RWPE2 (cell line): ENCODE measurements around the gene CMSS1.

Experiments used
- ATAC-seq: fragments of 200-7000 bp; cut with Tn5 transposase; 3 replicates; pipeline ENCODE4 v1.9.1; 2021; ENCODE audit warnings: low read depth
- DNase-seq: peaks from one replicate; pipeline ENCODE4 v3.0.0-alpha.2; 2020; ENCODE audit warnings: low spot score
- H3K27ac ChIP-seq: fragments of 450-650 bp; 2 replicates; pipeline ENCODE4 v1.5.1; 2017; ENCODE audit warnings: mild to moderate bottlenecking; ENCODE audit not compliant: poor library complexity, severe bottlenecking
- H3K27me3 ChIP-seq: fragments of 250-450 bp; sonication (Bioruptor Pico); 2 replicates; pipeline ENCODE4 v1.5.1; 2021; ENCODE audit warnings: mild to moderate bottlenecking, moderate library complexity; ENCODE audit not compliant: insufficient read depth, poor library complexity, severe bottlenecking
- H3K36me3 ChIP-seq: fragments of 250-450 bp; sonication (Bioruptor Pico); 2 replicates; pipeline ENCODE4 v1.5.1; 2020; ENCODE audit warnings: low read depth, mild to moderate bottlenecking, moderate library complexity
- H3K4me1 ChIP-seq: fragments of 250-450 bp; sonication (Bioruptor Pico); 2 replicates; pipeline ENCODE4 v1.5.1; 2021; ENCODE audit warnings: mild to moderate bottlenecking, moderate library complexity; ENCODE audit not compliant: insufficient read depth, poor library complexity, severe bottlenecking
- H3K4me3 ChIP-seq: fragments of 250-450 bp; sonication (Bioruptor Pico); 2 replicates; pipeline ENCODE4 v1.5.1; 2021; ENCODE audit warnings: mild to moderate bottlenecking, moderate library complexity; ENCODE audit not compliant: severe bottlenecking
- H3K9me3 ChIP-seq: fragments of 250-450 bp; sonication (Bioruptor Pico); 2 replicates; pipeline ENCODE4 v1.5.1; 2021; ENCODE audit warnings: mild to moderate bottlenecking, moderate library complexity; ENCODE audit not compliant: severe bottlenecking
- TF ChIP-seq, protein P1 (sequence below): fragments of 450-650 bp; IDR thresholded peaks from one replicate; pipeline ENCODE4 v1.5.1; 2017; ENCODE audit warnings: mild to moderate bottlenecking, moderate library complexity; ENCODE audit not compliant: poor library complexity, severe bottlenecking

Gene CMSS1

DNA sequence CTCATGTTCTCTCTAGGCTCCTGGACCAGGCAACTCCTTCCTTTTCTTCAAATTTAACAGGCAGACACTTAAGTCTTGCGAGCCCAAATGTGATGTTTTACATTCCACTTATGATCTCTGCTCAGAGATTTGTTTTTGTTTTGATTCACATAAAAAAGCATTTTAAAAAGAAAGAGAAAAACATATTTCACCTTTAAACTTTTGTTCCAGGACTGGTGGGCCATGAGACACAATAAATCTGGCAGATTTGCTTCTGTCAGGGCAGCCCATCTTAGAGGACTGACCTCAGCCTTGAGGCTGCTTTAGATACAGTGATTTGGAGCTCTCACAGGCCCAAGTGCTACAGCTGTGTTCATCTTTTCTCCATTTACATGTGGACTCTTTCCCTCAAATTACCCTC is 52.0 kb downstream of the CMSS1 start:
- Histone ChIP-seq H3K4me1 (peaks cover 31% of the 10 kb centered on the region), H3K36me3 (no peaks in the 10 kb centered on the region), H3K9me3 (no peaks in the 10 kb centered on the region), H3K27ac (no peak overlapping the region), H3K27me3 (no peaks in the 10 kb centered on the region), H3K4me3 (no peak overlapping the region)
- TF ChIP-seq, protein P1, sequence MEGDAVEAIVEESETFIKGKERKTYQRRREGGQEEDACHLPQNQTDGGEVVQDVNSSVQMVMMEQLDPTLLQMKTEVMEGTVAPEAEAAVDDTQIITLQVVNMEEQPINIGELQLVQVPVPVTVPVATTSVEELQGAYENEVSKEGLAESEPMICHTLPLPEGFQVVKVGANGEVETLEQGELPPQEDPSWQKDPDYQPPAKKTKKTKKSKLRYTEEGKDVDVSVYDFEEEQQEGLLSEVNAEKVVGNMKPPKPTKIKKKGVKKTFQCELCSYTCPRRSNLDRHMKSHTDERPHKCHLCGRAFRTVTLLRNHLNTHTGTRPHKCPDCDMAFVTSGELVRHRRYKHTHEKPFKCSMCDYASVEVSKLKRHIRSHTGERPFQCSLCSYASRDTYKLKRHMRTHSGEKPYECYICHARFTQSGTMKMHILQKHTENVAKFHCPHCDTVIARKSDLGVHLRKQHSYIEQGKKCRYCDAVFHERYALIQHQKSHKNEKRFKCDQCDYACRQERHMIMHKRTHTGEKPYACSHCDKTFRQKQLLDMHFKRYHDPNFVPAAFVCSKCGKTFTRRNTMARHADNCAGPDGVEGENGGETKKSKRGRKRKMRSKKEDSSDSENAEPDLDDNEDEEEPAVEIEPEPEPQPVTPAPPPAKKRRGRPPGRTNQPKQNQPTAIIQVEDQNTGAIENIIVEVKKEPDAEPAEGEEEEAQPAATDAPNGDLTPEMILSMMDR, result no peak
- ATAC-seq (no peak), DNase-seq (no peak)

DNA sequence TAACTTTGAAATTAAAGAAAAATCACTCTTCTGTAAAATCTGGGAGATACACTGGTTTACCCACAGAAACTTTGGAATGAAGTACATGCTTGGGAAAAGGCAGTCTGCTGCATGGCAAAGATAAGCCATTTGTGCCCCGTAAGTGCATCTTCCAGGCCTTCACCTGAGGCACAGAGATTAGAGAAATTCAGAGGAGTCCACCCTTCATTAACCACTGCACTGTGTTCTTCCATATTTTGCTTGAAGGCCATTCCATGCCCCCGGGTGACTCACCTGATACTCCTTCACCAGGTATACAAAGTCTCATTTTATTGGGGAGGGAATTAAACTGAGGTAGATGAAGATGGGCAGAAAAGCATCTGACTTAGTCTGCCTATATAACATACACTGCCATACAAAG is 53.0 kb downstream of the CMSS1 start:
- Histone ChIP-seq H3K9me3 (no peaks in the 10 kb centered on the region), H3K27ac (no peak overlapping the region), H3K36me3 (no peaks in the 10 kb centered on the region), H3K4me1 (peaks cover 27% of the 10 kb centered on the region), H3K4me3 (no peak overlapping the region), H3K27me3 (no peaks in the 10 kb centered on the region)
- TF ChIP-seq, protein P1, result no peak
- DNase-seq (no peak), ATAC-seq (no peak; the same call in 2 of the 3 replicates)

DNA sequence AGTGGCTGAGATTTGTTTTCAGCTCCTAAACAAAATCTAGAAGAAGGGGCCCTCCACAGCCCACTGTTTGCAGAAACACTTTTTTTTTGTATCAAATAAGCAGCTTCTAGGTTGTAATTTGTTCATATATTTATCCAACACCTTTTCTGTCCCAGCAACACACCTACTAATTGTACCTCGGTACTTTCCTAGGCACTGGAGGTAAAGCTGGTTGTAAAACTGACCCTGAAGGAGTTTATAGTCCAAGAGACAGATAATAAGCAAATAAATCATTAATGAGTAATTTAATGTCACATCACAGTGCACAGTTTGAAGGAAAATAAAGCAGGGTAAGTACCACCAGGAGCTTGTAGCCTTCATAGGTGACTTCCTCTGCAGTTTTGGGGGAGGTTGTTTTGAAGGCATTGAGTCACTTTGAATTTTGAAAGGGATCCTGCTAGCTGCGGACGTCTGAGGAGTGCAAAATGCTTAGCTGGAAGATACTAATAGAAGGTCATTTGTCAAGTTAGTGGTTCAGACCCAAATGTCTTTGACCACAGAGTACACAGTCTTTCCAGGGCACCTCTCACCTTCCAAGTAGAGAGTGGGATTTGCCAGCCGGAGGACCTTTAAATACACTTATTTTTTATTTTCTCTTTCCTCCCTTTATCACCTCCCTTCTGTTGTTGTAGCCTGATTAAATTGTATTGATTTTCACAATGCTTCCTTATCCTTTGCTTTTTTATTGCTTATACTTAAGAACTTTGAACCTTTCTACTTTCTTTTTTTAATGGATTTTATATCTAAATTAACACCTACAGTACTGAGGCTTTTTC is 53.8 kb downstream of the CMSS1 start:
- no peak for DNase-seq
- ATAC-seq, result no peak
- Histone ChIP-seq H3K36me3 (no peaks in the 10 kb centered on the region), H3K27ac (no peak overlapping the region), H3K4me3 (no peak overlapping the region), H3K27me3 (no peaks in the 10 kb centered on the region), H3K9me3 (no peaks in the 10 kb centered on the region), H3K4me1 (peaks cover 23% of the 10 kb centered on the region)
- TF ChIP-seq, protein P1, result no peak

DNA sequence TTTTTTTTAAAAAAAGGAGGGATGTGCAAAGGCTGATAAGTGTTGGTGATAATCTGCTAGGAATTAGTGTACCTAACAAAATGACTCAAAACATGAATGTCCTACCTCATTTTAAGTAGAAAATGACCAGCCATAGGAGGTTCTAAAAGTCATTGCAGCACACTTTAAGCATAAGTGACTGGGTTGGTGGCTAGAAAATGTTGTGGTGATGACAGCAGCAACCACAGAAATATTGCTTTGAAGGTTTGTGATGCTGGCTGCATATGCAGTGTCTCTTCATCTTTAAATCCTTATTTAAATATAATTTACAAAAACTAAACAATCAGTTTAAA is 55.2 kb downstream of the CMSS1 start:
- H3K27me3 ChIP-seq, result no peaks in the 10 kb centered on the region
- DNase-seq (no peak), ATAC-seq (no peak)
- H3K9me3 ChIP-seq, result no peaks in the 10 kb centered on the region
- no peak overlapping the region for H3K27ac ChIP-seq
- H3K4me1 ChIP-seq, result peaks cover 34% of the 10 kb centered on the region
- H3K4me3 ChIP-seq, result no peak overlapping the region
- H3K36me3 ChIP-seq, result no peaks in the 10 kb centered on the region
- TF ChIP-seq, protein P1, result no peak
